ENCODE results near the gene MAP4K5.
"Not testable (repeated sequence)": the region's sequence is repeated elsewhere in the genome, so short reads cannot be mapped to it uniquely, and the experiment has no call there.

GRCh38 chr14:50507078-50507477 lies 25.3 kb downstream of the MAP4K5 start:
- TF ChIP-seq, protein P1, sequence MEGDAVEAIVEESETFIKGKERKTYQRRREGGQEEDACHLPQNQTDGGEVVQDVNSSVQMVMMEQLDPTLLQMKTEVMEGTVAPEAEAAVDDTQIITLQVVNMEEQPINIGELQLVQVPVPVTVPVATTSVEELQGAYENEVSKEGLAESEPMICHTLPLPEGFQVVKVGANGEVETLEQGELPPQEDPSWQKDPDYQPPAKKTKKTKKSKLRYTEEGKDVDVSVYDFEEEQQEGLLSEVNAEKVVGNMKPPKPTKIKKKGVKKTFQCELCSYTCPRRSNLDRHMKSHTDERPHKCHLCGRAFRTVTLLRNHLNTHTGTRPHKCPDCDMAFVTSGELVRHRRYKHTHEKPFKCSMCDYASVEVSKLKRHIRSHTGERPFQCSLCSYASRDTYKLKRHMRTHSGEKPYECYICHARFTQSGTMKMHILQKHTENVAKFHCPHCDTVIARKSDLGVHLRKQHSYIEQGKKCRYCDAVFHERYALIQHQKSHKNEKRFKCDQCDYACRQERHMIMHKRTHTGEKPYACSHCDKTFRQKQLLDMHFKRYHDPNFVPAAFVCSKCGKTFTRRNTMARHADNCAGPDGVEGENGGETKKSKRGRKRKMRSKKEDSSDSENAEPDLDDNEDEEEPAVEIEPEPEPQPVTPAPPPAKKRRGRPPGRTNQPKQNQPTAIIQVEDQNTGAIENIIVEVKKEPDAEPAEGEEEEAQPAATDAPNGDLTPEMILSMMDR (optimal IDR thresholded peaks at IDR 0.05 in 1 of 3, IDR thresholded peaks at IDR 0.05 in 1 of 3, conservative IDR thresholded peaks at IDR 0.05 in 1 of 3; ENCODE audit: extremely low read depth in 1 of 3, insufficient read depth in 2 of 3, low read length in 3 of 3), result not testable (repeated sequence)
- not testable (repeated sequence) for TF ChIP-seq EZH2 (IDR thresholded peaks at IDR 0.05; ENCODE audit: low read length)

Data from keratinocyte (primary cell).